Endodermal cell (in vitro differentiated cells): ENCODE data around the gene LRRC47. TPM values are rescaled to one million over a fixed set of nuclear protein-coding genes. Genes with fewer than 3 reads are reported as not detected.

Experiments
- DNase-seq: peaks from one replicate; pipeline ENCODE4 v3.0.0-alpha.2; 2017
- H3K27ac ChIP-seq: 2 replicates; pipeline ENCODE4 v1.5.1; 2013; ENCODE audit warnings: mild to moderate bottlenecking, low read depth, low read length, moderate library complexity
- H3K27me3 ChIP-seq: 2 replicates; pipeline ENCODE4 v1.6.1; 2013; ENCODE audit warnings: mild to moderate bottlenecking, low read length, moderate library complexity; ENCODE audit not compliant: insufficient read depth, control insufficient read depth, poor library complexity, severe bottlenecking
- H3K36me3 ChIP-seq: 2 replicates; pipeline ENCODE4 v1.7.0; 2013; ENCODE audit warnings: mild to moderate bottlenecking, low read length, moderate library complexity; ENCODE audit not compliant: control insufficient read depth, insufficient read depth
- H3K4me1 ChIP-seq: one replicate; pipeline ENCODE4 v1.7.0; 2013; ENCODE audit warnings: low read length; ENCODE audit not compliant: control insufficient read depth, insufficient read depth
- H3K4me3 ChIP-seq: 2 replicates; pipeline ENCODE4 v1.5.1; 2013; ENCODE audit warnings: mild to moderate bottlenecking, low read length, moderate library complexity
- H3K9ac ChIP-seq: 2 replicates; pipeline ENCODE4 v1.6.1; 2013; ENCODE audit warnings: mild to moderate bottlenecking, low read length, moderate library complexity; ENCODE audit not compliant: poor library complexity, severe bottlenecking; ENCODE audit errors: extremely low read depth
- H3K9me3 ChIP-seq: 2 replicates; pipeline ENCODE4 v1.6.1; 2013; ENCODE audit warnings: mild to moderate bottlenecking, low read length, moderate library complexity; ENCODE audit not compliant: control insufficient read depth
- H3K27ac Mint-ChIP-seq: 2 replicates; pipeline ENCODE4 v1.8.0; 2020; ENCODE audit warnings: mixed read lengths
- H3K27me3 Mint-ChIP-seq: 2 replicates; pipeline ENCODE4 v1.8.0; 2021; ENCODE audit warnings: mild to moderate bottlenecking, mixed read lengths; ENCODE audit not compliant: insufficient read depth
- H3K36me3 Mint-ChIP-seq: 2 replicates; pipeline ENCODE4 v1.8.0; 2020; ENCODE audit warnings: low read depth, mixed read lengths
- H3K4me1 Mint-ChIP-seq: 2 replicates; pipeline ENCODE4 v1.8.0; 2020; ENCODE audit warnings: mixed read lengths
- H3K4me3 Mint-ChIP-seq: 2 replicates; pipeline ENCODE4 v1.8.0; 2020; ENCODE audit warnings: mild to moderate bottlenecking, moderate library complexity, mixed read lengths
- H3K9me3 Mint-ChIP-seq: 2 replicates; pipeline ENCODE4 v1.8.0; 2020; ENCODE audit warnings: mild to moderate bottlenecking, mixed read lengths
- WGBS, 2 experiments: methylation state at CpG; one replicate each; pipeline versions ENCODE4 v1.1.5 to v1.1.7; 2013; ENCODE audit warnings: missing lambda C conversion rate in 2 of 2, mixed read lengths in 1 of 2; ENCODE audit not compliant: insufficient coverage in 1 of 2, insufficient read length in 1 of 2; 5-methylcytosine and 5-hydroxymethylcytosine counted together
- total RNA-seq, 2 donors: library from RNA; stranded (reverse); fragmentation: NEBNext Ultra II Directional in 1 of 2; extraction: Animal tissue kit (Norgen Biotek cat#: 25700) in 1 of 2; gene quantifications; 2 replicates in 1 of 2; 3 replicates in 1 of 2; pipeline ENCODE4 v1.2.1, GENCODE V29; 2021
- TF ChIP-seq, protein P1 (sequence below): fragments of 200-600 bp; sonication (generic); conservative IDR thresholded peaks from 2 replicates; pipeline ENCODE4 v1.5.0; 2021; ENCODE audit warnings: antibody characterized with exemption, mild to moderate bottlenecking

Gene LRRC47
- total RNA-seq, 2 donors from 2014 or later = 49.9 to 59.7 TPM

DNA sequence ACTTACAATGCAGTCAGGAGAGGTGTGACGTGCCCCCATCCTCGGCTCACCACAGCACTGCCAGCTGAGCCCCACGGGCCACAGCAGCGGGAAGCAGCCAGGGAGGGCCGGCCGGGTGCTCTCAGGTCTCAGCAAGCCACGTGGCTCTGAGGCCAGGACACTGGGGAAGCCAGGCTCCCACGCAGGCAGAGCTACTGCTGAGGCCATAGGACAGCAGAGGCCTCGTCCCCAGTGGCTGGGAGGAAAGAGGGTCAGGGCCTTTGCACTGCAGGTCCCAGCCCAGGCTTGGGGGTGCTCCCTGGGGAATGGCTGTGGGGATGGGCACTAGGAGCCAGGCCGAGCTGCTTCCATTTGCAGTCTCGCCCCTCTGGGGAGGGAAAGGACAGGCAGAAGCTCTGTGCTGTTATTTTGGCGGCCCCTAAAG is 5.8 kb downstream of the LRRC47 start:
- peaks cover 18% of the 10 kb centered on the region for H3K4me1 Mint-ChIP-seq
- no peak overlapping the region for H3K9ac ChIP-seq
- 95% methylated on average over 4 to 12 of the region's 12 CpGs for WGBS, 2 experiments
- no peak overlapping the region for H3K4me3 Mint-ChIP-seq
- H3K27ac ChIP-seq = no peak overlapping the region
- DNase-seq = no peak
- no peaks in the 10 kb centered on the region for H3K9me3 ChIP-seq
- H3K36me3 Mint-ChIP-seq = peaks cover 44% of the 10 kb centered on the region
- no peaks in the 10 kb centered on the region for H3K27me3 Mint-ChIP-seq
- no peaks in the 10 kb centered on the region for H3K27me3 ChIP-seq
- no peak overlapping the region for H3K4me3 ChIP-seq
- TF ChIP-seq, protein P1, sequence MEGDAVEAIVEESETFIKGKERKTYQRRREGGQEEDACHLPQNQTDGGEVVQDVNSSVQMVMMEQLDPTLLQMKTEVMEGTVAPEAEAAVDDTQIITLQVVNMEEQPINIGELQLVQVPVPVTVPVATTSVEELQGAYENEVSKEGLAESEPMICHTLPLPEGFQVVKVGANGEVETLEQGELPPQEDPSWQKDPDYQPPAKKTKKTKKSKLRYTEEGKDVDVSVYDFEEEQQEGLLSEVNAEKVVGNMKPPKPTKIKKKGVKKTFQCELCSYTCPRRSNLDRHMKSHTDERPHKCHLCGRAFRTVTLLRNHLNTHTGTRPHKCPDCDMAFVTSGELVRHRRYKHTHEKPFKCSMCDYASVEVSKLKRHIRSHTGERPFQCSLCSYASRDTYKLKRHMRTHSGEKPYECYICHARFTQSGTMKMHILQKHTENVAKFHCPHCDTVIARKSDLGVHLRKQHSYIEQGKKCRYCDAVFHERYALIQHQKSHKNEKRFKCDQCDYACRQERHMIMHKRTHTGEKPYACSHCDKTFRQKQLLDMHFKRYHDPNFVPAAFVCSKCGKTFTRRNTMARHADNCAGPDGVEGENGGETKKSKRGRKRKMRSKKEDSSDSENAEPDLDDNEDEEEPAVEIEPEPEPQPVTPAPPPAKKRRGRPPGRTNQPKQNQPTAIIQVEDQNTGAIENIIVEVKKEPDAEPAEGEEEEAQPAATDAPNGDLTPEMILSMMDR = no peak
- no peak overlapping the region for H3K27ac Mint-ChIP-seq
- H3K9me3 Mint-ChIP-seq = no peaks in the 10 kb centered on the region
- peaks cover 16% of the 10 kb centered on the region for H3K36me3 ChIP-seq
- H3K4me1 ChIP-seq = no peaks in the 10 kb centered on the region

DNA sequence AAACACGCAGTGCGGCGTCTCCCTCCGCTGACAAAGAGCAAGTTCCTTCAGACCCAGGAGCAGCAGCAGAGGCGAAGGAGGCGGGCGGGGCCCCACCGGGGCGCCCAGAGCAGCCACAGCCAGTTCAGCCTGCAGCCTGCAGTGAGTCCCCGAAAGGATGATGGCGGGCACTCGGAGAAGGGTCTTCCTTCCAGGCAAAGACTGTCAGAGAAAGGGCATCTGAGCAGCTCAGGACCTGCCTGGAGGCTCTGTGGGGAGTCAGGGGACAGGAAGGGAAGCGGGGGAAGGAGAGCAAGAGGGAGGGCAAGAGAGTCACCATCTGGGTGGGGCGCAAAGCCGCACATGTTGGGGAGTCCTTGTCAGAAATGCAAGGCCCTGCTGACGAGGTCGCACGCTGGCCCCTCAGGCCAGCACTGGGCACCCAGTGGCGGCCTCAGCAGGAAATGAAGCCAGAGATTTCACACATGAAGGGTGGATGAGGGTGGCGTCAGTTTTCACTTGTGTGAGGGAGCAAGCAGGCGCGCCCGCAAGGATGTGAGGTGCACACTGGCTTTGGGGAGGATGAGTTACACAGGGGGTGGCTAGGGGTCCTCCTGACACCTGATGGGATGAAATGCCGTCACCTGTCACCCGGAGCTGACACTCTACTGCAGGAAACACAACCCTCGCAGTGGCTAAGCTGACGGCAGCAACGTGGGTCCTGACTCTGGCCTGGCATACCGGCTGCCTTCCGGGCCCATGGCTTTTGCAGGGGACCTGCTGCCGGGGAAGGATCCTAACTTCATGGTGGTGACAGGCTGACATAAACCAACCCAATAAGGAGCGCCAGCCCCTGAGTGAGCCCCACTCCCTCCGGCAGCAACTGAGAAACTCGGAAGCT is 6.6 kb downstream of the LRRC47 start:
- peaks cover 52% of the 10 kb centered on the region for H3K36me3 Mint-ChIP-seq
- Histone ChIP-seq H3K4me1 (no peaks in the 10 kb centered on the region), H3K27ac (no peak overlapping the region), H3K9me3 (no peaks in the 10 kb centered on the region), H3K36me3 (peaks cover 24% of the 10 kb centered on the region), H3K9ac (no peak overlapping the region), H3K4me3 (no peak overlapping the region), H3K27me3 (no peaks in the 10 kb centered on the region)
- no peaks in the 10 kb centered on the region for H3K27me3 Mint-ChIP-seq
- peaks cover 12% of the 10 kb centered on the region for H3K4me1 Mint-ChIP-seq
- no peak for DNase-seq
- 92 to 95% methylated on average over 27 to 34 of the region's 34 CpGs for WGBS, 2 experiments
- TF ChIP-seq, protein P1 = no peak
- no peak overlapping the region for H3K4me3 Mint-ChIP-seq
- H3K27ac Mint-ChIP-seq = peak overlapping the region; percentile 39
- H3K9me3 Mint-ChIP-seq = no peaks in the 10 kb centered on the region

DNA sequence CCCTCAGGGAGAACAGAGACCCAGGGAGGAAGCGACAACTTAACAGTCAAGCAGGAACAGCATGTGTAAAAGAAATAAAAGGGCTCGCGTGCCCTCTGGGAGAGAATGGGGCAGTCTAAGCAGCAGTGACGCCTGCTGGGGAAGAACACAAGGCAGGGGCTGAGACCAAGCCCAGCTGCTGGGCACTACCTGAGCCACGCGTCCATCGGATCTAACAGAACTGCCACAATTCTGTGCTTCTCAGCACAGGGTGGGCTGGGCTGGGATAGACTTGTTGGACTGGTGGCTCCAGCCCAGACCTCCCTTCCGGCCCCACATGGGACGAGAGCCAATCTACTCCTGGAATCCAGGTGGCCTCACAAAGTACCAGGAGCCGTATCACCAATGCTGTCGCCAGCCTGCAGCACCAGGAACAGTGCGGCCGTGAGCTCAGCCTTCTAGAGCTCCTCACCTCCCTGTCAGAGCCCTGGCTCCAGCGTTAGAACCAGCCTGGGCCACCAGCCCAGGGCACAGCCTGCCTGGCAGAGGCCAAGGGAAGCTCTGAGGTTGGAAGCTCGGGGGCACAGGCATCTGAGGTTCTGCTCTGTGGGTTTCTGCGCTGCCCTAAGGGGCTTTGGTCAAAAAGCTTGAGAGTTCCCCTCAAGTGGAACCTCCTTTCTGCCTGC is 7.4 kb downstream of the LRRC47 start:
- DNase-seq = peak; percentile 44
- H3K27ac ChIP-seq = no peak overlapping the region
- H3K9ac ChIP-seq = no peak overlapping the region
- H3K4me1 ChIP-seq = no peaks in the 10 kb centered on the region
- H3K27me3 ChIP-seq = no peaks in the 10 kb centered on the region
- Mint-ChIP-seq H3K27me3 (no peaks in the 10 kb centered on the region), H3K36me3 (peaks cover 60% of the 10 kb centered on the region), H3K9me3 (no peaks in the 10 kb centered on the region), H3K4me3 (no peak overlapping the region), H3K27ac (peak overlapping the region; percentile 44), H3K4me1 (peaks cover 12% of the 10 kb centered on the region)
- no peak overlapping the region for H3K4me3 ChIP-seq
- TF ChIP-seq, protein P1 = no peak
- 92 to 94% methylated on average over 10 to 16 of the region's 16 CpGs for WGBS, 2 experiments
- peaks cover 31% of the 10 kb centered on the region for H3K36me3 ChIP-seq
- H3K9me3 ChIP-seq = no peaks in the 10 kb centered on the region
